ENCODE data around the gene FAM20A.

GRCh38 chr17:68576811-68577496 lies 24.2 kb downstream of the FAM20A start:
- no peak for TF ChIP-seq EZH2 (IDR thresholded peaks at IDR 0.05; ENCODE audit: borderline replicate concordance, low read length)
- TF ChIP-seq, protein P1, sequence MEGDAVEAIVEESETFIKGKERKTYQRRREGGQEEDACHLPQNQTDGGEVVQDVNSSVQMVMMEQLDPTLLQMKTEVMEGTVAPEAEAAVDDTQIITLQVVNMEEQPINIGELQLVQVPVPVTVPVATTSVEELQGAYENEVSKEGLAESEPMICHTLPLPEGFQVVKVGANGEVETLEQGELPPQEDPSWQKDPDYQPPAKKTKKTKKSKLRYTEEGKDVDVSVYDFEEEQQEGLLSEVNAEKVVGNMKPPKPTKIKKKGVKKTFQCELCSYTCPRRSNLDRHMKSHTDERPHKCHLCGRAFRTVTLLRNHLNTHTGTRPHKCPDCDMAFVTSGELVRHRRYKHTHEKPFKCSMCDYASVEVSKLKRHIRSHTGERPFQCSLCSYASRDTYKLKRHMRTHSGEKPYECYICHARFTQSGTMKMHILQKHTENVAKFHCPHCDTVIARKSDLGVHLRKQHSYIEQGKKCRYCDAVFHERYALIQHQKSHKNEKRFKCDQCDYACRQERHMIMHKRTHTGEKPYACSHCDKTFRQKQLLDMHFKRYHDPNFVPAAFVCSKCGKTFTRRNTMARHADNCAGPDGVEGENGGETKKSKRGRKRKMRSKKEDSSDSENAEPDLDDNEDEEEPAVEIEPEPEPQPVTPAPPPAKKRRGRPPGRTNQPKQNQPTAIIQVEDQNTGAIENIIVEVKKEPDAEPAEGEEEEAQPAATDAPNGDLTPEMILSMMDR (conservative IDR thresholded peaks at IDR 0.05 in 1 of 2, IDR thresholded peaks at IDR 0.05 in 1 of 2; ENCODE audit: extremely low read depth in 1 of 2, insufficient read depth in 1 of 2, low read depth in 1 of 2, low read length in 2 of 2): no peak

All from mammary epithelial cell (primary cell).